NCI-H2227 (cell line): ENCODE data around the gene AK3.

ENCODE experiments used
- DNase-seq: peaks from one replicate; lab custom pipeline; 2025; ENCODE audit not compliant: unreplicated experiment; lab: John Stamatoyannopoulos, UW

Gene AK3

DNA sequence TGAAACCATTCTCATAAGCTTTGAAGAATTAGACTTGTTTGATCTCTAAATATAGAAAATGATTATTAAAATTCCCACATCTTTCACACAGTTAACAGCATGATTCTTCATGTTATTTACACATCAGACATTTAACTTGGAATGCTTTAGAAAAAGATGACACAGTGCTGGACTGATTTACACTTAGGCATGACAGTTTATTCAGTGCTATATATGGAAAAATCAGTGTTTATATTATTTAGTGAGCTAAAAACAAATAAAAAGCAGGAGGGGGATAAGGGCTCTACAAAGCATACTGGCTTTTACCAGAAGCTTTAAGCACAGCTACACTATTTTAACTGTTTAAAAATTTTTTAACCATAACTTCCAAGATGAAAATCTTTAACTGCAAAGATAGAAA lies 31.6 kb downstream of the AK3 start:
- DNase-seq: no peak

DNA sequence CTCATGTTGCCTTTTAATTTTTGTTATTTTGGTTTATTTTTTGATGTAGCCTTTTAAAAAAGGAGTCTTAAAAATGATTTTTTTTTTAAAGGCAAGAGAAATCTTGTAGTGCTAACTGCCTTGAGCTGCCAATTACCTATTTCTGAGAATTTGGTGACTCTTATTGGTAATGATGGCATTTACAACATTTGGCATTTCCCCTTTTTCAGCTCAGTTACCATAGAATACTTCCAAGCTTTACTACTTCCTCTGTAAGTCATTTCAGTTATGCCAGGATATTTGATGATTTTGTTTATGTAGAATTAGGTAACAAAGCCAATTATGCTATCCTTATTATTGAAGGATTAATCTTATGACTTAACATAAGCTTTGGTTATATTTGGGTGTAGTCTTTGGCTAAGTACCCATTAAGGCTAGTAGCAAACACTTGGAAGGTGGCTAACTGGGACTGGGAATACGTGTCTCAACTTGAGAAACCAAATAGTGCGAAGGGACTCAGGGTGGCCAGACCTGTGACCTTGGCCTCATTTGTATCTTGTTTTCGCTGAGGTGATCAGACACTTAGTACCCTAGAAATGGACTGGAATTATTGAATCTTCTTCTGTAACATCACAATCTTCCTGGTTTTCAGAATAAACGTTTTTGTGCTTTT lies 33.9 kb downstream of the AK3 start:
- DNase-seq: no peak

DNA sequence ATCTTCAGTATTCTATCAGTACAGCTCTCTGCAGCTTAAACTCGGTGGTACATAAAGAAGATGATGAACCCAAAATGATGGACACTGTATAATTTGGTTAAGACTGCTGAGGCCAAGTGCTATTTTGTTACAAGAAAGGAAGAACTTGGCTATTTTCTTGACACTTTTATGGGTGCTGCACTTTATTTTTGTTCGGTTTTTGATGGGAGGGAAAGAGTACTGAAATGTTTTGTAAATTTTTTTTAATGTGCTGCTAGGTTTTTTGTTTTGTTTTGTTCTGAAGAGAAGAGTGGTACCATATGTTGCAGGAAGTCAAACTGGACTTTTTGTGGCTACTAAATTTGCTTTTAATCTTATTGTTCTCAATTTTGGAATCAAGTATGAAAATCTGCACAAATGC lies 35.0 kb downstream of the AK3 start:
- no peak for DNase-seq

DNA sequence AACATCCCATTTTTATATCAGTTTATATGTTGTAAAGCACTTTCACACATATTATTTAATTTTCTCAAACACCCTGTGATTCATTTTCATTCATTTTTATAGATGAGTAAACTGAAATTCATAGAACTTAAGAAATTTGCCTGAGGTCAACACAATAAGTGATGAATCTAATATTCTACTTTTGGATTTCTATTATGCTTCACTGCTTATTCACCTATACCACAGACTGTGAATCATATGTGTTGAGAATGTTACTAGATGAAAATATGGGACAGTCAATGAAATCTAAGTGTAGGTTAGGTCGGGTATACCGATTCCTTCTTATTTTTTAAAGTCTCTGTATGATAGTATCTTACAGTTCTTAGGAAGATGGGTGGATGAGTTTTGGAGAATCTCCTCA lies 36.9 kb downstream of the AK3 start:
- no peak for DNase-seq

DNA sequence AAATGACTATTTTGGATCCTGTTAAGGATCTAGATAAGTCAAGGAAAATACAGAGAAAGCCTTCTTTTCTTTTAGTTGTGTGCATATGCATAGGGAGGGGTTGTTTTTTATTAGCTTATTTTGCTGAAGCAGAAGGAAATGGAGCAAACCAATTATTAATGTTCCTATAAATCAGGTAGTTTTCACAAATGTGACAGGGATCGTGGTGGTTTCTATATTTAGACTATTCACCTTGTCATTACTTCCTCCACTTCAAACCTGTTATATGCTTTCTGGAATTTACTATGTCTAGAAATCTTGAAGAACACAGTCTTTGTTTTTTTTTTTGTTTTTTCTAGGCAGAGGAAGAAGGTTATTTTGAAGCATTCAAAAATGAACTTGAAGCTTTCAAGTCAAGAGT lies 39.5 kb downstream of the AK3 start:
- DNase-seq: no peak

DNA sequence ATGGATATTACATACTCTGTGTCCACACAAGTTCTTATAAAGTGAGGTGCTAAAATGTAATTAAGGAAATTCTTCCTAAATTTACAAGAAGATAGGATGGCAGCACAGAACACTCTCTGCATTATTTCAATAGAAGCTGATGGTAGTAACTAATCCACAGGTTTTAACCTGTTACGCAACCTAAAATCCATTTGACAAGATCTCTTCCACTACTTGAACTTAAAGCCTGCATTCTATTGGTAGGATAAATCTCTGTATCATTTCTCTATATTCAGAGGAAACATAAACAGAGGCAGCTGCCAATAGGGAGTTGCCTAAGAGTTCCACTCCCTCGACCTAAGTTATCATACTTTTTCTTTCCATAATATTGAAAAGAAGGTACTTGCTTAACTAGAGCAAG lies 40.1 kb downstream of the AK3 start:
- DNase-seq: no peak

DNA sequence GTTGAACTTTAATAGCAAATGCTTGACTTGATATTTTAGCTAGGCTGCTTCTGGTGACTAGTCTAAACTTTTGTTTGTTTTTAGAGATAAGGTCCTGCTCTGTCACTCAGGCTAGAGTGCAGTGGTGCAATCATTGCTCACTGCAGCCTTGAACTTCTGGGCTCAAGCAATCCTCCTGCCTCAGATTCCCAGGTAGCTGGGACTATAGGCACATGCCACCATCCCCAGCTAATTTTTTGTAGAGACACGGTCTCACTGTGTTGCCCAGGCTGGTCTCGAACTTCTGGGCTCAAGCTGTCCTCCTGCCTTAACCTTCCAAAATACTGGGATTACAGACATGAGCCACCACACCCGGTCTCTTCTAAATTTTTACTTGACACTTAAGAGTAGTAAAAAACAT lies 40.9 kb downstream of the AK3 start:
- no peak for DNase-seq

DNA sequence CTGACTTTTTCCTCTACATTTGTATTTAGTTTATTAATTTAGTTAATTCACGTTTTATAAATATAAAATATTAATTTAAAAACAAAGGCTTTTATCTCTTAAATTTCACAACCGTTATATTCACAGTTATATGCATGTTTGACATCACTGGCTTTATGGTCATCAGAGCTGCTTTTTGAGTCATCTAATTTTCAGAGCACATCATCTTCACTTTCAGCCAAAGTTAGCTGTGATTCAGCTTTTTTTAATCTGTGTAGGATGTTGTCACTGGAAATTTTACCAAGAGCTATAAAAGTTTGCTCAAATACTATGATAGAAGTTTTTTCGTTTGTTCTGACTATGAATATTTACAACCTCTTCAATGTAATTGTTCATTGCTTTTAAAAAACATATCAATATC lies 49.2 kb downstream of the AK3 start:
- DNase-seq: no peak

DNA sequence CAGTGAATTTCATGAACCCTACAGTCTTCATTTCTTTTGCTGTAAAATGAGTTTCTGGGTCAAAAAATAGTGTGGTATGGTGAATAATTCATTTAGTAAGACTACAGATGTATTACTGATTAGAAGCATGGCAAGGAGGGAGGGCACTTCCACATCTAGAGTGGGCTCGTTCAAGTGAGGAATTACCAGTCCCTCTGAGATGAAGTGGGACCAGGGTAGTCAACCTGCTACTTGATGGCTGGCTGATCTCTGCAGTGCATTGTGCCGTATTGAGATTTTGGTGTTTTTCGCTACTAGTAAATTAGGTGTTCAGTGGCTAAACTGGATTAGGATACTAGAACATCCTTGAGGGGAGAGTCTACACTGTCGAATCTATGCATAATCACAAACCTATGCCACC lies 50.9 kb downstream of the AK3 start:
- DNase-seq: no peak

DNA sequence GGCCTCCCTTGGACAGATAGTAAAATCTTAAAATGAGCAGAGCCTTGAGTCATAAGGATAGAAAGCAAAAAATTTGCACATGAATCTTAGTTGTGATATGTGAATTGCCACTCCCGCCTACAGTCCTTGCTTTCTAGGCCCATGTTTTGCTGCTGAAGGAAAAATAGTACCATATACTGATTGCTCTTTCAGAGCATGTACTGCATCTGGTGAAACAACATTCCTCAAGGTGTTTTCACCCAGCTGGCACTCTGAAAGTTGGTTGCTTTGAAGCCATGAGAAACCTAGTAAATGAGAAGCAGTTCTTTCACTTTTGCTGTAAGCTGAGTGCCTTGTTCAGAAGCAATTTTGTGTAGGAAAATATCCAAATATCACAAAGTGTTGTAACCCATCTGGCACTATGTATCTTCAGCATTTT lies 51.3 kb downstream of the AK3 start:
- DNase-seq: no peak

DNA sequence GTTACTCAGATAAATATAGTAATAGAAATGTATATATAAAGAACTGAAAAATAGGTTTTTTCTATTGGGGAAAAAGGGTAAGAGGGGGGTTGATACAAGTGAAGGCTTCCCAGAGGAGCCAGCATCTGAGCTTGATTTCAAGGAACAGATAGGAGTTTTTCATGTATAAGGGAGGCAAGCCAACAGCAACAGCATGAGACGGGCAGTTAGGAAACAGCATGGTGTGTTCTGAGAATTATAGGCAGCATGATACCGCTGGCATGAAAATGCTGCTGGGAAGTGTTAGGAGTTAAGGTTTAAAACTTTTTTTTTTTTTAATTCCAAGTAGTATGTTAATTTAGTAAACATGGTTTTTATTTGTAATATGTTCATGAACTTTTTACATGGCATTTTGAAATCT lies 52.0 kb downstream of the AK3 start:
- no peak for DNase-seq

DNA sequence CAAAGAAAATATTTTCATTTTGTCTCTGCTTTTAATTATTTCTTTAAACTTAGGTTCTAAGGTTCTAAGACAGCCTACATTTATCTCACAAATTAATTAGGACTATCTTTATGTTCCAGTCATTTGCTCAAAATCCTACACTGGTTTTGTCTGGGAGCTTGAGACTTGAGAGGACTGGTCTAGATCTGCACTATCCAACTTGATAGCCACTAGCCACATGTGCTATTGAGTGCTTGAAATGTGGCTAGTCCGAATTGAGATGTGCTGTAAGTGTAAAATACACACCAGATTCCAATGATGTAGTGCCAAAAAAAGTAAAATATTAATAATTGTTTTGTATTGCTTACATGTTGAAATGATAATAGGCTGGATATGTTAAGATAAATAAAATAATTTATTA lies 54.4 kb downstream of the AK3 start:
- no peak for DNase-seq

DNA sequence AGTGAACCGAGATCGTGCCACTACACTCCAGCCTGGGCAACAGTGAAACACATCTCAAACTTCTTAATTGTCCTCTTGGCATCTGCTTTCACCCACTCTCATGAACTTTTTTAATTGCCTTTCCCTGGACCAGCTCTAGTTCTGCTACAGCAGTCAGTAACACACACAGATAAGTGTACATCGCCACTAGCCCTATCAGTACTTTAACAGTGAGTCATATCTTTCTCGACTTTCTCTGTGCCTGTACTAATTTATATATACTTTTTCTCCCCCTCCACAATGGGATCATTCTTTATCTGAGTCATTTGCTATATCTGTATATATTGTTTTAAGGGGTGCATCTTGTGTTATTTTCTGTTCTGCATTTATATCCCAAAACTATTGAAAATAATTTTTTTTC lies 54.9 kb downstream of the AK3 start:
- DNase-seq: no peak

DNA sequence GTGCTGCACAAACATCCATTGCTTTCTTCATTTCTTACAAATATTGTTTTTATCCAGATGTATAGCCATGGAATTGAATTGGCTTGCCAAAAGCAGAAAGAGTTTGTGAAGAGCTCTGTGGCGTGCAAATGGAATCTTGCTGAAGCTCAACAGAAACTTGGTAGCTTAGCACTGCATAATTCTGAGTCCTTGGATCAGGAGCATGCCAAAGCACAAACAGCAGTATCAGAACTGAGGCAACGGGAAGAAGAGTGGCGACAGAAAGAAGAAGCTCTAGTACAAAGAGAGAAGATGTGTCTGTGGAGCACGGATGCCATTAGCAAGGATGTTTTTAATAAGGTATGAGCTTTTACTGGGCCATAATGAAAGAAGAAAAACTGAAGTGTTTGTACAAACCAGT lies 56.2 kb downstream of the AK3 start:
- no peak for DNase-seq

DNA sequence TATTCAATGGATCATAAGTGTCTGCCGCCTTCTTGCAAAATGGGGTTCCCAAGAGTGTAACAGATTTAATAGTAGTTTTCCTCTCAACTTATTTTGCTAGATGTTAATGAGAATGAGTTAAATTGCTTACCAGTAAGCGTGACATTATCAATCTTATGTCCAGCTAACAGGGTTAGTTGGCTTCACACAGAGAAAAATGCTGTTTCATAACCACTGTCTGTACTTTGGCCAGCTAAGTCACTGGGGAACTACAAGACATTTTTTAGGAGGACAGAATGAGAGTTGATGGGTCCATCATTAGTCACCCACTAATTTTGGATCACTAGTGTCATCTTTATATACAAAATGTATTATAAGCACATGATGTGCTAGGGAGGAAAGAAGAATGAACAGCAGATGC lies 60.3 kb downstream of the AK3 start:
- DNase-seq: no peak

DNA sequence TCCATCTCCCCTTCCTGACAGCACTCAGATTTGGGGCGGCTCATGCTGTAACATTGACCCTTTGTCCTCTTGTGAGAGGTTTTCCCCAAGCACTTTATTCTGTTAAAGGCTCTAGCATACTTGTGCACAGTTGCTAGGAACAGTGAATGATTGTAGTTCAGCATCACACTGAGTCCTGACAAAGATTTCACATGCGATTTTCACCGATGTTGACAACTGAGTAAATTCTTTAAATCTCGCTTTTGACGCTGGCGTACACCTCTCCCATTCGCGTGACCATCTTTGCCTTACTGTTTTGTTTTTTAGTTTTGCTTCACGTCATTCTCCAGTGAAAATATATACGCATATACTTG lies 60.9 kb downstream of the AK3 start:
- DNase-seq: no peak

DNA sequence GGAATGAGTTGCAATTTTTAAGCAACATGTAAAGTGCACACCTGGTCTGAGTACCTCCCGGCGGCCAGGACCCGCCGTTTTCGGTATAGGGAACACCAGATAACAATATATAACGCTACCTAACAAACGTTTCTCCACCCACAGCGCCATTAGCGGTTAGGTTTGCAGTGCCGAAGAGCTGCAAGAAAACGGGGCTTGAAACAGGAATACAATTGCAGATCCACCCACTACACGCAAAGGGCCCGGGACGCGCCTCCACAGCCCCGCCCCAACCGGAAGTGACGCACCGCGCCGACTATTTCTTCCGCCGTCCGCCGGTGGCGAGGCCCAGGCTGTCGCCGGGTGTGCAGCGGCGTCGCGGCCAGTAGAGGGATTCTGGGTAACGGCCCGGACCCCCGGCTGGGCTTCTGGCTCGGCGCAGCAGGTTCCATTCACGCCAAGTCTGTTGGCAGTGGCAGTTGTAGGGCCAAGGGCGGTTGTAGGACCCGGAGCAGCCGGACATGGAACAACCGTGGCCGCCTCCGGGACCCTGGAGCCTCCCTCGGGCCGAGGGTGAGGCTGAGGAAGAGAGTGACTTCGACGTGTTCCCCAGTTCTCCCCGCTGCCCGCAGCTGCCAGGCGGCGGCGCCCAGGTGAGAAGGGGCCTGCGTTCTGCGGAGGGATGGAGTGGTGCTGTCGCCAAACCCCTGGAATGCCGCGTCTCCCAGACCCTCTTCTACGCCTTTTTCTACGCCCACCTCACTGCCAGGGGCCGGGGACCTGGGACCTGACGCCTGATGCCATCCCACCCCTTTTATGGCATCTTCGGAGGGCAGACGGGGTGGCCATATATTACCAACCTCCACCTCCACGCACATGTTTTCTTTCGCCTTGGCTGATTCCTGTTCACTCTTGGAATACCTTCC lies 61.5 kb downstream of the AK3 start, which contains the start of gene CDC37L1:
Gene CDC37L1 (plus strand): TSS at position 302 of the 905 bp plus-strand sequence. CDS start 199 bp downstream, at position 501.
- DNase-seq: peak; percentile 97

DNA sequence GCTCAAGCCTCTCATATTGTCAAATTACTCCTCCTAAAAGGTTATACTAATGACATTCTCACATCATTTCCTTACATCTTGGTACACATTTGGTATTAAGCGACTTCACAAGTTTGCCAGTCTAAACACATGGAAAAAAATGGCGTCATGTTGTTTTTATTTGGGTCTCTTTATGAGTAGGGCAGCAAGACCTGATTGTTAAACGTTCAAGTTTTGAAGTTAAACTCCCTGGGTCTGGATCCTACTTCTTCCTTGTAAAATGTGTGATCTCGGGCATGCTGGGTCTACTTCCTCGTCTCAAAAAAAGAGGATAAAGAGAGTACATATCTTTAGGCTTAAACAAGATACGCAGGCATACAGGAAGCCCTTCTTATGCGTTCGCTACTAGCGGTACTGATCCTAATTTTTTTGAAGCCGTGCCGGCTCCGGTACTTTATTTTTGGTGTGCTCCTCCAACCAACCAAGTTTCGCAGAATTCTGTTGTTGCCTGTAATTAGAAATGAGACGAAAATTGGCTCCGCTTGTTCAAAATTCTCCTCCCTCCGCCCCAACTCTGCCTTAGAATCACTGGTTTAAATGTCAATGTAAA lies 62.2 kb downstream of the AK3 start:
- peak; percentile 73 for DNase-seq

DNA sequence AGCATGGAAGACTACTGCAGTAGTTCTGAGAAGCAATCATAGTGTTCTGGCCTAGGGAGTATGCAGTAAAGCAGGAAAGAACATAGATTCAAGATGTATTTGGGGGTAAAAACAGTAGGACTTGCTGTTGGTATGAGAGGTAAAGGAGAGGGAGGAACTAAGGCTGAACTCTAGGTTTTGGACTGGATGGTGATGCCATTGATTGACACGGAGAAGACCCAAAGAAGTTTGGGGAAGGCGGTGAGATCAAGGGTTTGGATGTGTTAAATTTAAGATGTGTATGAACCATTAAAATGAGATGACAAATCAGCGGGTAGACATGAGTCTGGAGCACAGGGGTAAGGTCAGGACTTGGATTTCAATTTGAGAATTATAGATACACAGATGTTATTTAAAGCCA lies 63.6 kb downstream of the AK3 start:
- DNase-seq: no peak

DNA sequence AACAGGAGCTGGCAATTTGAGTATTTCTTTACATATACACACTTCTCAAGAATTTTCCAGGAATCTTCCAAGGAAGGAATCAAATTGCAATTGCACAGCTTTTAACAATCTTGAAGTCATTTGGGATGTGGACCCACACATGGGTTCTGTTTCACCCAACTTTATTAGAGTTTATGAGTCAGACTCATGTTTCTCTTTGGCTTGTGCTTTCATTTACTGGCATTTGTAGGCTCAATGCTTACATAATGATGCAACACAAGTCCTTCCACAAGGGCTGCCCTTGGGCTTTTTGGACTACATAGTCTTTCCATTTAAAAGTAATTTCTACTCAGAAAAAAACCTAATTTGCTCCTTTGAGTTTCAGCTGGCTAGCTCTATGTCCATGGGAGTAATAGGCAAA lies 66.2 kb downstream of the AK3 start:
- no peak for DNase-seq

DNA sequence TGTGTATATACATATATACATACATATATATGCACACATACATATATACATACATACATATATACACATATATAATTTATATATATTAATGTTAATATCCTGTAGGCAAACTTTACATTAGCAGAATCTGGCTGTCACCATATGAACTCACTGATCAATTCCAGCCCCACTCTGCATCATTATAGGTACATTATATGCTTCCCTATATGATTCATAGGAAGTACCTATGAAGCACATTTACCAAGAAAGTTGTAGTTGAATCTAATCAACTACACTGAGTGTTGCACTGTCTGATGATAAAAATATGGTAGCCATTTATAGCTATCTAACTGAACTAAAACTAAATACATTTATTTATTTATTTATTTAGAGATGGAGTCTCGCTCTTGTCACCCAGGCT lies 69.3 kb downstream of the AK3 start:
- no peak for DNase-seq

DNA sequence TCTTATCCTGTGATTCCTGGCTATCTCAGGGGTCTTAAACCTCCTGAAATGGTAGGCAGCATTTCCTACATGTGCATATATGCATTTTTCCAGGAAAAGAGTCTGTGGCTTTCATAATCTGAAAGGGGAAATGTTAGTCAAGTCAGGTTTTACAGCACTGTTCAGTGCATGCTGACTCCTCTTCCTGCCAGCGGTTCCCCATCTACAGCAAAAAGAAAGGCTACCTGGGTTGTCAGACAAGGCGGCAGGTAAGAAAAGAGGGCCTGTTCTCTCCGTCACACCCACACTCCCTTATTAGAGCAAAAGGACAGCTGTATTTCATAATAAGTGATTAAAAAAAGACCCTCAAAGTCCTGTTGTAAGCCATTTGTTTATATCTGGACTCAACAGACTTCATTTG lies 70.4 kb downstream of the AK3 start:
- no peak for DNase-seq
